Measurements from ENCODE around the gene DHRS1. TPM values are rescaled to one million over a fixed set of nuclear protein-coding genes. Genes with fewer than 3 reads are reported as not detected.

DHRS1 gene
- total and polyA plus RNA-seq, 2 of the 4 experiments (the other 2 are of a cell fraction), result 15.8 to 38.6 TPM

GRCh38 chr14:24282736-24283135 is 16.8 kb downstream of the DHRS1 start:
- BruUV-seq (replicated peaks), result no TSS peak
- no peak overlapping the region for H3K4me2 ChIP-seq (ENCODE audit: low read depth, low read length)
- H2BK120ac ChIP-seq (ENCODE audit: low read depth, low read length), result no peak overlapping the region
- no peaks in the 10 kb centered on the region for H3K9me3 ChIP-seq (ENCODE audit: control insufficient read depth, insufficient read depth, low read length)
- H4K8ac ChIP-seq (ENCODE audit: low read depth in 2 of 2, low read length in 2 of 2), result no peak overlapping the region
- no peak overlapping the region for H3K14ac ChIP-seq (replicated peaks; ENCODE audit: low read depth, low read length)
- intact Hi-C loops (cut with micrococcal nuclease) (no loop called here), in situ Hi-C loops (cut with MboI; ENCODE audit: low sequenced_read_pairs) (no loop called here), dilution Hi-C loops (cut with HindIII; ENCODE audit: low sequenced_read_pairs, unreplicated experiment) (no loop called here)
- no peak overlapping the region for H2BK20ac ChIP-seq (ENCODE audit: low read depth, low read length)
- no peak overlapping the region for H3K4me3 ChIP-seq (ENCODE audit: insufficient read depth, low read depth, low read length)
- H3K9me1 ChIP-seq (ENCODE audit: insufficient read depth, low read length), result no peaks in the 10 kb centered on the region; the same call in 1 of the 2 replicates
- ATAC-seq (ENCODE audit: low read depth) (no peak), DNase-seq (no peak)
- no peak overlapping the region for H3K9ac ChIP-seq (ENCODE audit: low read depth, low read length)
- no peak overlapping the region for H3K56ac ChIP-seq (ENCODE audit: extremely low read depth, insufficient read depth, low read length)
- no peak overlapping the region for H2BK5ac ChIP-seq (ENCODE audit: low read depth, low read length, poor library complexity, severe bottlenecking)
- ChIA-PET POLR2A (ENCODE audit: unreplicated experiment) (no interaction called here), CTCF (interaction anchor here (0.9 kb wide), 1 partner anchor 12 kb away, joined by 3 read pairs; no protein-coding TSS in a partner anchor)
- H3K23ac ChIP-seq (ENCODE audit: low read depth, low read length), result no peak overlapping the region
- 79% methylated on average over 3 of the region's 3 CpGs; no CpG with 5 or more reads in 1 of the 2 experiments for WGBS, 2 experiments (ENCODE audit: extremely low coverage in 2 of 2, insufficient read length in 1 of 2)
- TF ChIP-seq RCOR1 (IDR thresholded peaks at IDR 0.05; ENCODE audit: insufficient replicate concordance, low read length) (no peak), MXI1 (IDR thresholded peaks at IDR 0.05; ENCODE audit: borderline replicate concordance, low read depth, low read length) (no peak), RAD21 (IDR thresholded peaks at IDR 0.05; ENCODE audit: low read length) (no peak), CTCF (conservative IDR thresholded peaks at IDR 0.05; ENCODE audit: low read depth, low read length) (no peak), CEBPB (IDR thresholded peaks at IDR 0.05; ENCODE audit: low read depth, low read length) (no peak), CHD1 (IDR thresholded peaks at IDR 0.05; ENCODE audit: low read depth, low read length) (no peak), USF2 (IDR thresholded peaks at IDR 0.05; ENCODE audit: low read depth, low read length) (no peak), MAFK (IDR thresholded peaks at IDR 0.05; ENCODE audit: low read depth, low read length) (no peak), NFE2L2 (IDR thresholded peaks at IDR 0.05; ENCODE audit: low read depth, low read length) (no peak), POLR2A (IDR thresholded peaks at IDR 0.05; ENCODE audit: low read depth, low read length) (no peak), FOS (IDR thresholded peaks at IDR 0.05; ENCODE audit: low read depth, low read length) (no peak)
- no peaks in the 10 kb centered on the region; the same call in 1 of the 2 replicates for H4K20me1 ChIP-seq (ENCODE audit: insufficient read depth, low read length)
- no peaks in the 10 kb centered on the region for H3K27me3 ChIP-seq (ENCODE audit: control insufficient read depth, insufficient read depth, low read length)
- peaks cover 0 to 11% of the 10 kb centered on the region in 2 experiments; a peak in 3 of 4 replicates for H3K79me1 ChIP-seq (ENCODE audit: low read depth in 1 of 2, low read length in 2 of 2)
- no peak overlapping the region for H2AK5ac ChIP-seq (ENCODE audit: low read depth, low read length)
- H4K91ac ChIP-seq (ENCODE audit: insufficient read depth, low read depth, low read length), result no peak overlapping the region
- H2AK9ac ChIP-seq (replicated peaks; ENCODE audit: low read depth, low read length, poor library complexity), result no peak overlapping the region
- H3K36me3 ChIP-seq (ENCODE audit: control insufficient read depth, insufficient read depth, low read length), result no peaks in the 10 kb centered on the region
- H3K4me1 ChIP-seq (ENCODE audit: control insufficient read depth, insufficient read depth, low read length), result no peaks in the 10 kb centered on the region; the same call in 1 of the 2 replicates
- no peak overlapping the region for H2AFZ ChIP-seq (replicated peaks; ENCODE audit: low read length, poor library complexity)
- no peak overlapping the region for H3K18ac ChIP-seq (ENCODE audit: low read depth, low read length)
- H3K4ac ChIP-seq (ENCODE audit: low read depth, low read length), result no peak overlapping the region
- H3K27ac ChIP-seq (ENCODE audit: insufficient read depth, low read length), result no peak overlapping the region
- no peak overlapping the region for H4K5ac ChIP-seq (ENCODE audit: low read depth, low read length)
- H2BK15ac ChIP-seq (ENCODE audit: low read depth, low read length), result no peak overlapping the region
